GF-D8 (cell line): ENCODE results near the gene OR4P4.

Source experiments
- DNase-seq: peaks from one replicate; lab custom pipeline; 2025; lab: John Stamatoyannopoulos, UW

Gene OR4P4

GRCh38 chr11:55634813-55635212, at the start of gene OR4P4:
OR4P4 (plus strand) TSS chr11:55635113.
- no peak for DNase-seq

- DNase-seq, result no peak
Measured at GRCh38 chr11:55607545-55607944, 27.4 kb upstream of the OR4P4 start, which contains the start of gene OR4C11. OR4C11 (minus strand) TSS chr11:55607645; CDS start chr11:55604373, 3,272 bp downstream.

GRCh38 chr11:55624531-55624930, 10.4 kb upstream of the OR4P4 start:
- no peak for DNase-seq

- DNase-seq, result no peak
Measured at GRCh38 chr11:55648027-55648426, 13.1 kb downstream of the OR4P4 start, which contains the start of gene OR4S2. OR4S2 (plus strand) TSS chr11:55648327; CDS start chr11:55650904, 2,577 bp downstream.

GRCh38 chr11:55652560-55652959, 17.6 kb downstream of the OR4P4 start:
- no peak for DNase-seq

- DNase-seq, result no peak
Measured at GRCh38 chr11:55655096-55655495, 20.2 kb downstream of the OR4P4 start.

GRCh38 chr11:55658031-55658573, 23.2 kb downstream of the OR4P4 start:
- no peak for DNase-seq

- no peak for DNase-seq
Measured at GRCh38 chr11:55658608-55659007, 23.7 kb downstream of the OR4P4 start.

GRCh38 chr11:55661901-55662300, 27.0 kb downstream of the OR4P4 start, which contains the start of gene OR4C6:
OR4C6 (plus strand) TSS chr11:55662201; CDS start chr11:55665167, 2,966 bp downstream.
- no peak for DNase-seq

- no peak for DNase-seq
Measured at GRCh38 chr11:55669376-55669775, 34.5 kb downstream of the OR4P4 start.

- DNase-seq, result no peak
Measured at GRCh38 chr11:55673860-55674259, 38.9 kb downstream of the OR4P4 start.
